ENCODE results near the gene BICC1. TPM values are rescaled to one million over a fixed set of nuclear protein-coding genes. Genes with fewer than 3 reads are reported as not detected.

BICC1 gene
- total RNA-seq, 1 experiment from 2014 or later: 118 TPM

DNA sequence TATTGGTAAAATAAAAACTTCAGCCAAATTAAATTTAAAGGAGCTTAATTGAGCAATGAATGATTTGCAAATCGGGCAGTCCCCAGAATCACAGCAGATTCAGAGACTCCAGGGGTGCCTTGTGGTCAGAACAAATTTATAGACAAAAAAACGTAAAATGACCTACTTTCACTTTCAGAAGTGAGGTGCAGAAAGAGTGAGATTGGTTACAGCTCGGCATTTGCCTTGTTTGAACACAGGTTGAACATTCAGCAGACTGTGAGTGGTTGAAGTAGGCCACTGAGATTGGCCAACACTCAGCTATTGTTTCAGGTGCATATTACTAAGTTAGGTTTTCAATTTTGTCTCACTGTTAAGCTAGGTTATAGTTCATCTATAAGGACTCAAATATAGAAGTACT, 153.4 kb downstream of the BICC1 start:
- intact Hi-C loops (cut with micrococcal nuclease; ENCODE audit: unreplicated experiment): no loop called here
- Histone ChIP-seq H3K9me3 (peaks cover 26% of the 10 kb centered on the region), H3K36me3 (ENCODE audit: control insufficient read depth, insufficient read depth, low read length) (0 out of 2 replicates have a peak, but pooled peaks cover 2% of the 10 kb centered on the region), H3K4me3 (ENCODE audit: low read depth, low read length) (no peak overlapping the region), H3K4me1 (peaks cover 9% of the 10 kb centered on the region), H3K27me3 (replicated peaks; ENCODE audit: control insufficient read depth, insufficient read depth, low read length) (no peaks in the 10 kb centered on the region)
- H3K4me3 Mint-ChIP-seq (ENCODE audit: unreplicated experiment): no peak overlapping the region
- peaks cover 31% of the 10 kb centered on the region for H3K9me3 Mint-ChIP-seq (ENCODE audit: unreplicated experiment)
- peaks cover 26% of the 10 kb centered on the region for H3K36me3 Mint-ChIP-seq (ENCODE audit: insufficient read depth, unreplicated experiment)
- CTCF ChIA-PET: no interaction called here
- H3K27ac Mint-ChIP-seq (ENCODE audit: unreplicated experiment): no peak overlapping the region
- POLR2A ChIA-PET: interaction anchor here (0.6 kb wide), 1 partner anchor 19 kb away, joined by 5 read pairs; no protein-coding TSS in a partner anchor
- TF ChIP-seq, protein P1, sequence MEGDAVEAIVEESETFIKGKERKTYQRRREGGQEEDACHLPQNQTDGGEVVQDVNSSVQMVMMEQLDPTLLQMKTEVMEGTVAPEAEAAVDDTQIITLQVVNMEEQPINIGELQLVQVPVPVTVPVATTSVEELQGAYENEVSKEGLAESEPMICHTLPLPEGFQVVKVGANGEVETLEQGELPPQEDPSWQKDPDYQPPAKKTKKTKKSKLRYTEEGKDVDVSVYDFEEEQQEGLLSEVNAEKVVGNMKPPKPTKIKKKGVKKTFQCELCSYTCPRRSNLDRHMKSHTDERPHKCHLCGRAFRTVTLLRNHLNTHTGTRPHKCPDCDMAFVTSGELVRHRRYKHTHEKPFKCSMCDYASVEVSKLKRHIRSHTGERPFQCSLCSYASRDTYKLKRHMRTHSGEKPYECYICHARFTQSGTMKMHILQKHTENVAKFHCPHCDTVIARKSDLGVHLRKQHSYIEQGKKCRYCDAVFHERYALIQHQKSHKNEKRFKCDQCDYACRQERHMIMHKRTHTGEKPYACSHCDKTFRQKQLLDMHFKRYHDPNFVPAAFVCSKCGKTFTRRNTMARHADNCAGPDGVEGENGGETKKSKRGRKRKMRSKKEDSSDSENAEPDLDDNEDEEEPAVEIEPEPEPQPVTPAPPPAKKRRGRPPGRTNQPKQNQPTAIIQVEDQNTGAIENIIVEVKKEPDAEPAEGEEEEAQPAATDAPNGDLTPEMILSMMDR (IDR thresholded peaks at IDR 0.05; ENCODE audit: insufficient read depth in 1 of 2, low read depth in 1 of 2, low read length in 1 of 2, severe bottlenecking in 1 of 2, unreplicated experiment in 1 of 2): no peak
- BruUV-seq (replicated peaks): no TSS peak
- DNase-seq: no peak
- H3K27me3 Mint-ChIP-seq (ENCODE audit: insufficient read depth, unreplicated experiment): no peaks in the 10 kb centered on the region
- H3K4me1 Mint-ChIP-seq (ENCODE audit: low read depth, unreplicated experiment): no peaks in the 10 kb centered on the region

DNA sequence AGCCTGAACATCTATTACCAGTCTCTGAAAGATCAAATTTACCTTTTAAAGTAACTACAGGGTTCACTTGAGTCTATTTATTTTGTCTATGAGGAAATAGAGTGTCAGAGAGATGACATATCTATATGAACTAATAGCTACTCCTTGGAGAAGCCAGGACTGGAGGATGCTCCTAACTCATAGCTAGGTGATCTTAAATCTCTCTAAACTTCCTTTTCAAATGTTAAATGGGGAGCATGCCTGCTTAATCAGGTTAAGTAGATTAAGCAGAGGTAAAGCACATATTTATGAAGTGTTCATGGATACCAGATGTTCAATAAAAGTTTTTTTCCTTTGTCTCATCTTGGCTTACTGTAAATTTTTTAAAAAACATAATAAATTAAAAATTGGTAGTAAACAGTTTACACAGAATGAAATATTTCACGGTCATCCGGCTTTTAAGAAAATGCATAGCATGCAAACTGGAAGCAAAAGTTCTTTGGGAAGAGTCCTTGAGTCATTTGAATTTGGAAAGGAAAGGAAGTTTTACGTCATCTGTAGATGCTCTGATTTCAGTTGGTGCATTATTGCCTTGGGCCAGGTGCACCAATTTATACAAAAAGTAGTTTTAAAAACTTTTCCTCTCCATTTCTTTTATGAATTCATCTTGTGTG, 155.1 kb downstream of the BICC1 start:
- H3K9me3 Mint-ChIP-seq (ENCODE audit: unreplicated experiment): peaks cover 30% of the 10 kb centered on the region

DNA sequence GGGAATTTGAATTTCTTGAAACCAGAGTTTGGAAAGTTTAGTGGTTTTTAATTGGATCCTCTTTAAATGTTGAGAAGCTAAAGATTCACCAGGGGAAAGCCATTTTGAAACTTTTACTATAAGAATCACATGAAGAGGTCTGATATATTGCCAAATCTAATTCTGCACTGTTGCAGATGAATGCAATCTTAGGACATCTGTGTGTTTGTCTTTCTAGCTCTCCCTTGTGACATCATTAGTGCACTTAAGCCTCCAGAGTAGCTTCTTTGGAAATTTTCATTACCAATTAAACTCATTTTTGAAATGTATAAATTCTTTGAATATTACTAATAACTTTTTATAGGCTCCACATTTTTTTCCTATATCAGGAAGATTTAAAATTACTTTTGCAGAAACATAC, 160.2 kb downstream of the BICC1 start:
- no peak overlapping the region for H3K27ac Mint-ChIP-seq (ENCODE audit: unreplicated experiment)
- no peaks in the 10 kb centered on the region; the same call in 1 of the 2 replicates for H3K36me3 ChIP-seq (ENCODE audit: control insufficient read depth, insufficient read depth, low read length)
- TF ChIP-seq, protein P1 (IDR thresholded peaks at IDR 0.05; ENCODE audit: insufficient read depth in 1 of 2, low read depth in 1 of 2, low read length in 1 of 2, severe bottlenecking in 1 of 2, unreplicated experiment in 1 of 2): no peak
- no peaks in the 10 kb centered on the region for H3K4me1 ChIP-seq
- H3K4me3 ChIP-seq (ENCODE audit: low read depth, low read length): no peak overlapping the region
- H3K4me3 Mint-ChIP-seq (ENCODE audit: unreplicated experiment): no peak overlapping the region
- POLR2A ChIA-PET: no interaction called here
- no peaks in the 10 kb centered on the region for H3K4me1 Mint-ChIP-seq (ENCODE audit: low read depth, unreplicated experiment)
- no peaks in the 10 kb centered on the region for H3K27me3 Mint-ChIP-seq (ENCODE audit: insufficient read depth, unreplicated experiment)
- peaks cover 10% of the 10 kb centered on the region for H3K36me3 Mint-ChIP-seq (ENCODE audit: insufficient read depth, unreplicated experiment)
- CTCF ChIA-PET: no interaction called here
- DNase-seq: no peak
- H3K9me3 Mint-ChIP-seq (ENCODE audit: unreplicated experiment): peaks cover 23% of the 10 kb centered on the region
- peaks cover 4% of the 10 kb centered on the region; the same call in 1 of the 2 replicates for H3K9me3 ChIP-seq
- H3K27me3 ChIP-seq (replicated peaks; ENCODE audit: control insufficient read depth, insufficient read depth, low read length): no peaks in the 10 kb centered on the region
- intact Hi-C loops (cut with micrococcal nuclease; ENCODE audit: unreplicated experiment): no loop called here
- no TSS peak for BruUV-seq (replicated peaks)

More for the DNA sequence above, 155.1 kb downstream of the BICC1 start:
- H3K27ac Mint-ChIP-seq (ENCODE audit: unreplicated experiment): no peak overlapping the region
- no peak overlapping the region for H3K4me3 ChIP-seq (ENCODE audit: low read depth, low read length)
- no peaks in the 10 kb centered on the region for H3K4me1 ChIP-seq
- H3K4me3 Mint-ChIP-seq (ENCODE audit: unreplicated experiment): no peak overlapping the region
- TF ChIP-seq, protein P1 (IDR thresholded peaks at IDR 0.05; ENCODE audit: insufficient read depth in 1 of 2, low read depth in 1 of 2, low read length in 1 of 2, severe bottlenecking in 1 of 2, unreplicated experiment in 1 of 2): no peak
- ChIA-PET POLR2A (no interaction called here), CTCF (no interaction called here)
- DNase-seq: no peak
- BruUV-seq (replicated peaks): no TSS peak
- H3K4me1 Mint-ChIP-seq (ENCODE audit: low read depth, unreplicated experiment): no peaks in the 10 kb centered on the region
- H3K9me3 ChIP-seq: peaks cover 18% of the 10 kb centered on the region
- no peaks in the 10 kb centered on the region for H3K27me3 ChIP-seq (replicated peaks; ENCODE audit: control insufficient read depth, insufficient read depth, low read length)
- no peaks in the 10 kb centered on the region for H3K27me3 Mint-ChIP-seq (ENCODE audit: insufficient read depth, unreplicated experiment)
- intact Hi-C loops (cut with micrococcal nuclease; ENCODE audit: unreplicated experiment): no loop called here
- peaks cover 21% of the 10 kb centered on the region for H3K36me3 Mint-ChIP-seq (ENCODE audit: insufficient read depth, unreplicated experiment)
- H3K36me3 ChIP-seq (ENCODE audit: control insufficient read depth, insufficient read depth, low read length): 0 out of 2 replicates have a peak, but pooled peaks cover 2% of the 10 kb centered on the region
